GM06990 (cell line): ENCODE measurements around the gene ROR2.

Experiments used
- DNase-seq: peaks from one replicate; pipeline ENCODE4 v3.0.0-alpha.2; 2011; ENCODE audit not compliant: insufficient read length; ENCODE audit errors: extremely low read depth
- H3K27me3 ChIP-seq: replicated peaks from 2 replicates; pipeline ENCODE4 v1.6.0; 2011; ENCODE audit warnings: low read length; ENCODE audit not compliant: control insufficient read depth, insufficient read depth
- H3K36me3 ChIP-seq: 2 replicates; pipeline ENCODE4 v1.5.1; 2011; ENCODE audit warnings: low read length; ENCODE audit not compliant: control insufficient read depth, insufficient read depth
- H3K4me3 ChIP-seq: replicated peaks from 2 replicates; pipeline ENCODE4 v1.5.1; 2011; ENCODE audit warnings: low read depth, mild to moderate bottlenecking, control low read depth, low read length
- TF ChIP-seq, protein P1 (sequence below): IDR thresholded peaks from 2 replicates; pipeline ENCODE4 v1.5.1; 2011; ENCODE audit warnings: low read length, control low read depth, mild to moderate bottlenecking, inconsistent platforms; ENCODE audit not compliant: insufficient read depth, poor library complexity, severe bottlenecking

The ROR2 gene

DNA sequence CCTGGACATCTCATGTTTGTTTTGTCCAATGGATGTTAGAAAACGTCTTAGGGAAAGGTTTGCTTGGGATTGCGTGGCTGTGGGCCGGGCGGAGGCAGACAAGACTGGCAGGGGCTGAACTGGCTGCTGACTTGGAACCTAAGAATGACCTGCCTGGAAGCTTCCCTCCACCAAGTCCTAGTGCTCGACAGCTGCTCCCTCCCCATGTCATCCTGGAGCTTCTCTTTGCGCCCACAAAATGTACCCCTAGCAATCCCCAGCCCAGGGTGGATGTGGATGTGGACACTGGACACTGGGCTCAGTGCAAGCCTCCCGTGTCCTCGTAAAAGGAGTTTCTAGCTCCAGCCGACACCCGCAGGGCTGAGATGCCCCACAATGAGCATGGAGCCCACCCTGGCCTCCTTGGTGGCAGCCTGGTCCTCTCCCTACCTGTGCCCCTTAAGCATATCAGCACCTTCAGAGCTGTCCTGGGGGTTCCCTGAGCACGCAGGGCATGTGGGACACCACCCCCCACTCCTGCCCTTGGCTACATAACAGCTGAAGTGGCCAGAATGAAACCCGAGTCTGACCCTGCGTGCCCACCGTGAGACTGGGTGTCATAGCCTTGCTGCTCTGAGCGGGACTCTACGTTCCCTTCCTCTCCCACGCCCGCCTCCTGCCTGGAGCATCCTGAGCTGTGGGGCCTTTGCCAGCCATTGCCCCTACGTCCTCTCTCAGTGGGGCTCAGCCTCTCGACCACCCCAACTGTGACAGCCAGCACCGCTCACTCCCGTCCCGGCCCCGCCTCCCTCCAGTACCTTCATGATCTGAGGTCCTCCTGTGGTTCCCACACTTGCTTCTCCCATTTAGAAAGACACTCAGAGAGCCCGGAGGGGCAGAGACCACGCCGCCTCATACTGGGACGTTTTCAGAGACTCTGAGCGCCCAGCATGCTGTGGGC is 180.8 kb downstream of the ROR2 start:
- DNase-seq, result no peak
- TF ChIP-seq, protein P1, sequence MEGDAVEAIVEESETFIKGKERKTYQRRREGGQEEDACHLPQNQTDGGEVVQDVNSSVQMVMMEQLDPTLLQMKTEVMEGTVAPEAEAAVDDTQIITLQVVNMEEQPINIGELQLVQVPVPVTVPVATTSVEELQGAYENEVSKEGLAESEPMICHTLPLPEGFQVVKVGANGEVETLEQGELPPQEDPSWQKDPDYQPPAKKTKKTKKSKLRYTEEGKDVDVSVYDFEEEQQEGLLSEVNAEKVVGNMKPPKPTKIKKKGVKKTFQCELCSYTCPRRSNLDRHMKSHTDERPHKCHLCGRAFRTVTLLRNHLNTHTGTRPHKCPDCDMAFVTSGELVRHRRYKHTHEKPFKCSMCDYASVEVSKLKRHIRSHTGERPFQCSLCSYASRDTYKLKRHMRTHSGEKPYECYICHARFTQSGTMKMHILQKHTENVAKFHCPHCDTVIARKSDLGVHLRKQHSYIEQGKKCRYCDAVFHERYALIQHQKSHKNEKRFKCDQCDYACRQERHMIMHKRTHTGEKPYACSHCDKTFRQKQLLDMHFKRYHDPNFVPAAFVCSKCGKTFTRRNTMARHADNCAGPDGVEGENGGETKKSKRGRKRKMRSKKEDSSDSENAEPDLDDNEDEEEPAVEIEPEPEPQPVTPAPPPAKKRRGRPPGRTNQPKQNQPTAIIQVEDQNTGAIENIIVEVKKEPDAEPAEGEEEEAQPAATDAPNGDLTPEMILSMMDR, result no peak
- no peak overlapping the region for H3K4me3 ChIP-seq
- H3K27me3 ChIP-seq, result no peaks in the 10 kb centered on the region; the same call in none of the 2 replicates
- no peaks in the 10 kb centered on the region for H3K36me3 ChIP-seq

- Histone ChIP-seq H3K36me3 (no peaks in the 10 kb centered on the region), H3K4me3 (no peak overlapping the region), H3K27me3 (no peaks in the 10 kb centered on the region; the same call in none of the 2 replicates)
- TF ChIP-seq, protein P1, result no peak
- DNase-seq, result no peak
Observed at GRCh38 chr9:91768507-91768906, 181.5 kb downstream of the ROR2 start.

- Histone ChIP-seq H3K27me3 (no peaks in the 10 kb centered on the region; the same call in none of the 2 replicates), H3K36me3 (no peaks in the 10 kb centered on the region), H3K4me3 (no peak overlapping the region)
- TF ChIP-seq, protein P1, result no peak
- DNase-seq, result no peak
Observed at GRCh38 chr9:91766315-91767069, 183.5 kb downstream of the ROR2 start.

DNA sequence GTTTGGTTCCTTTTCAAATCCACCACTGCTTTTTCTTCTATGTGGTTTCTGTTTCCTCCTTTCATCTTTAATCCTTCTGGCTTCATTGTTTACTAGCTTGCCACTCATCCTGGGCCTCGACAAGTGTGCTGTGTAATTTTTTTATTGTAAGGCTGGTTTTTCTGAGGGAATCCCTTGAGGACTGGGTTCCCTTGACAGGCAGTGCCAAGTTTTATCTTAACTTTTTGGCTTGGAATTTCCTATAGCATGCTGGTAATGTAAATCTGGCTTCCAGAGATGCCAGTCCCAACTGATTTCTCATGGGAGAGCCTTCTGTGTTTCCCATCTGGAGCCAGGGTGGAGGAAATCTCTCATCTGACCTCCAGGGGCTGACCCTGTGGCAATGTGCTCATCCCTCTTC is 184.7 kb downstream of the ROR2 start:
- TF ChIP-seq, protein P1, result no peak
- H3K27me3 ChIP-seq, result no peaks in the 10 kb centered on the region; the same call in none of the 2 replicates
- DNase-seq, result no peak
- H3K36me3 ChIP-seq, result no peaks in the 10 kb centered on the region
- no peak overlapping the region for H3K4me3 ChIP-seq

DNA sequence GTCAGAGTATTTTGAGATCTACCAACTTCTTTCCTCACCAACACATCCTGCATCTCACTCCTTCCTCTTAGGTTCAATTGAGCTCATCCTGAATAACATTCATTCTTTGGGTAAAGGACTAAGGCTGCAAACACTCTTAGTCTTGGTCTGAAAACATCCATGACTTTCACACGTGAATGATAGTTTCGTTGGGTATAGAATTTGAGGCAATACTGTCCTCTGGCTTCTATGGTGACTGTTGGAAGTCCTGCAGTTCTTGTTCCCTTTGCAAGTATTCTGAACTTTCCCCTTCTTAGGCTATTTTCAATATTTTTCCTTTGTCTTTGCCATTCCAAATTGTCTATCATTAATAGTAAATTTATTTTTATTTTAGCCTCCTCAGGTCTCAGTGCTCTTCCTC is 185.4 kb downstream of the ROR2 start:
- no peak for DNase-seq
- no peak overlapping the region for H3K4me3 ChIP-seq
- H3K36me3 ChIP-seq, result no peaks in the 10 kb centered on the region
- TF ChIP-seq, protein P1, result no peak
- H3K27me3 ChIP-seq, result no peaks in the 10 kb centered on the region; the same call in 1 of the 2 replicates
